GM12892 (cell line): ENCODE data around the gene TSNAXIP1.

ENCODE experiments used
- DNase-seq: peaks from one replicate; pipeline ENCODE4 v3.0.0; 2011; ENCODE audit not compliant: insufficient read length
- FAIRE-seq: peaks from 2 replicates; lab custom pipeline; 2011; peaks lifted over from hg19 to GRCh38; lab: Jason Lieb, UNC
- POLR2A ChIP-seq: IDR thresholded peaks from 2 replicates; pipeline ENCODE4 v1.6.1; 2011; ENCODE audit warnings: low read depth, low read length, control low read depth
- POLR2AphosphoS5 ChIP-seq: IDR thresholded peaks from 2 replicates; pipeline ENCODE4 v1.6.1; 2011; ENCODE audit warnings: low read depth, low read length, control low read depth
- TAF1 ChIP-seq: IDR thresholded peaks from 2 replicates; pipeline ENCODE4 v1.6.1; 2011; ENCODE audit warnings: low read depth, mild to moderate bottlenecking, control low read depth, low read length, borderline replicate concordance

TSNAXIP1 gene

DNA sequence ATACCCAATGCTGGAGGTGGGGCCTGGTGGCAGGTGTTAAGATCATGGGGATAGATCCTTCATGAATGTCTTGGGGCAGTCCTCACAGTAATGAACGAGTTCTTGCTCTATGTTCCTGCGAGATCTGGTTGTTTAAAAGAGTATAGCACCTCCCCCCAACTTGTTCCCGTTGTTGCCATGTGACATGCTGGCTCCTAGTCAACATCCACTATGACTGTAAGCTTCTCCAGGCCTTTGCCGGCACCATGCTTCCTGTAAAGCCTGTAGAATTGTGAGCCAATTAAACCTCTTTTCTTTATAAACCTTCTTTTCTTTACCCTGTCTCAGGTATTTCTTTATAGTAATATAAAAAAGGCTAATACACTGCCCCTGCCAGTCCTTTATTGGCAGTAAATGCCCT is 33.6 kb upstream of the TSNAXIP1 start:
- FAIRE-seq (no peak), DNase-seq (no peak)
- no peak for TF ChIP-seq POLR2A
- TF ChIP-seq POLR2AphosphoS5 = no peak
- no peak for TF ChIP-seq TAF1

GRCh38 chr16:67773569-67774456 is 32.9 kb upstream of the TSNAXIP1 start:
- no peak for DNase-seq
- FAIRE-seq = no peak
- no peak for TF ChIP-seq TAF1
- no peak for TF ChIP-seq POLR2AphosphoS5
- no peak for TF ChIP-seq POLR2A

DNA sequence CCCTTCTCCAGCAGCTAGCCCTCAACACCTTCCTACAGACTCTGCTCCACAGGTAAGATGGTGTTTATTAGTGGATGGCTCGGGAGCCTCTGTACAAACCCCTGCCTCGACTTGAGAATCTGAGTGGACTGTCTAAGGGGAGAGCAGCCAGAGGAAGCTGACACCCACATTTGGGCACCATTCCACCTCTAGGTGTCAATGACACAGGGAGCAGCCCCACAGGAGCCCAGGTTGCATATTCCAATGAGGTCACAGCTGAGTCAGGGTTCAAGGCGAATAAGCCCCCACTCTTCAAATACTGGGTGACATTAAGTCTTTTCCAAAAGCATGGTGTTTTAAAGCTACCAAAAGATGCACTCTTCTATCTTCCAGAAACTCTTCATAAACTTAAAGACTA is 32.2 kb upstream of the TSNAXIP1 start:
- no peak for TF ChIP-seq POLR2AphosphoS5
- TF ChIP-seq POLR2A = no peak
- no peak for TF ChIP-seq TAF1
- DNase-seq (no peak), FAIRE-seq (no peak)

DNA sequence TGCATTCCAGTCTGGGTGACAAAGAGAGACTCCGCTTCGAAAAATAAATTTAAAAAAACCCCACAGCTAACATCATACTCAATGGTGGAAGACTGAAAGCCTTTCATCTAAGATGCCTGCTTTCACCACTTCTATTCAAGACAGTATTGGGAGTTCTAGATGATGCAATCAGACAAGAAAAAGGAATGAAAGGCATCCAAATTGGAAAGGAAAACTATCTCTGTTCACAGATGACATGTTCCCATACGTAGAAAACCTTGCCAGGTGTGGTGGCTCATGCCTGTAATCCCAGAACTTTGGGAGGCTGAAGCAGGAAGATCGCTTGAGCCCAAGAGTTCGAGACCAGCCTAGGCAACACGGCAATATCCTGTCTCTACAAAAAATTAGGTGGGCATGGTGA is 31.4 kb upstream of the TSNAXIP1 start:
- no peak for FAIRE-seq
- DNase-seq = no peak
- no peak for TF ChIP-seq TAF1
- no peak for TF ChIP-seq POLR2A
- TF ChIP-seq POLR2AphosphoS5 = no peak

DNA sequence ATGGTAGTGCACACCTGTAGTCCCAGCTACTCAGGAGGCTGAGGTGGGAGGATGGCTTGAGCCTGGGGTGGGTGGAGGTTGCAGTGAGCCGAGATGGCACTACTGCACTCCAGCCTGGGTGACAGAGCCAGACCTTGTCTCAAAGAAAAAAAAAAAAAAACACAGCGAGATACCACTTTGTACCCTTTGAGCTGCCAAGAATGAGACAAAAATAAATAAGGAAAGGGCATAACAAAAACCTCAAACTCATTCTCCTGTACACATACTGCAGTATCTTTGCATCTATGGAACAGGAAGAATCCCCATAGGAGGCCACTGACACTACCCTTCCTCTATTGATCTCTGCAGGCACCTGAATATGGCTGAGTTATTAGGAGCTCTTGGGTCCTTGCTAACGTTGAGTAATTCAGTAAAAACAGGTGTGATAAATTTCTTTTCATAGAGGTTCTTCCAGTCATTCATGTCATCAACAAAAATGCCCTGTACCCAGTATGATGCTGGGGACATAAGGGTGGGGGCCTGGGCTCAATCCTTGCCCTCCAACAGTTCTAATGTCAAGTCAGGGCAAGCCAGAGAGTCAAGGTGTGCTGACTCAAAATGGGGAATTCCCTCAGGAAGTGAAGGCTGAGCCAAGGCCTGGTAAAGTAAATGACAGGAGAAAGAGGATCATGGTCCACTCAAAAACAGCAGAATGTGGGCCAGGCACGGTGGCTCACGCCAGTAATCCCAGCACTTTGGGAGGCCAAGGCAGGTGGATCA is 27.3 kb upstream of the TSNAXIP1 start:
- TF ChIP-seq TAF1 = no peak
- no peak for TF ChIP-seq POLR2A
- no peak for TF ChIP-seq POLR2AphosphoS5
- FAIRE-seq = no peak
- no peak for DNase-seq

- FAIRE-seq (no peak), DNase-seq (no peak)
- no peak for TF ChIP-seq POLR2AphosphoS5
- TF ChIP-seq POLR2A = no peak
- no peak for TF ChIP-seq TAF1
Observed at GRCh38 chr16:67780847-67781564, 25.7 kb upstream of the TSNAXIP1 start.

DNA sequence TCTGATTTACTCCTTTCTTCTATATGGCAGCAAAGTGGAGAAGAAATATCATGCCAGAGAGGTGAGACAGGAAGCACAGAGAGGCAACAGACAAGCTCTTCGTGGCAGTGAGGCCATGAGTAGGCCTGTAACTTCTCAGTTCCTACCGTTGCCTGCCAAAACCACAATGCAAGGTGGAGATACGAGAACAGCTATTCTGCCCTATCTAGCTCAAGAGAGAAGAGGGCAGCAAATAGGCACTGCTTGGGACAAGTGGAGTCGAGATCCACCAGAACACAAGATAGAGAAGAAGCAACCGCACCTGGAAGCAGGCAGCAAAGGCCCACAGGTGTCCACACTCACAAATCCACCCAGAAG is 25.1 kb upstream of the TSNAXIP1 start:
- FAIRE-seq (no peak), DNase-seq (no peak)
- no peak for TF ChIP-seq TAF1

DNA sequence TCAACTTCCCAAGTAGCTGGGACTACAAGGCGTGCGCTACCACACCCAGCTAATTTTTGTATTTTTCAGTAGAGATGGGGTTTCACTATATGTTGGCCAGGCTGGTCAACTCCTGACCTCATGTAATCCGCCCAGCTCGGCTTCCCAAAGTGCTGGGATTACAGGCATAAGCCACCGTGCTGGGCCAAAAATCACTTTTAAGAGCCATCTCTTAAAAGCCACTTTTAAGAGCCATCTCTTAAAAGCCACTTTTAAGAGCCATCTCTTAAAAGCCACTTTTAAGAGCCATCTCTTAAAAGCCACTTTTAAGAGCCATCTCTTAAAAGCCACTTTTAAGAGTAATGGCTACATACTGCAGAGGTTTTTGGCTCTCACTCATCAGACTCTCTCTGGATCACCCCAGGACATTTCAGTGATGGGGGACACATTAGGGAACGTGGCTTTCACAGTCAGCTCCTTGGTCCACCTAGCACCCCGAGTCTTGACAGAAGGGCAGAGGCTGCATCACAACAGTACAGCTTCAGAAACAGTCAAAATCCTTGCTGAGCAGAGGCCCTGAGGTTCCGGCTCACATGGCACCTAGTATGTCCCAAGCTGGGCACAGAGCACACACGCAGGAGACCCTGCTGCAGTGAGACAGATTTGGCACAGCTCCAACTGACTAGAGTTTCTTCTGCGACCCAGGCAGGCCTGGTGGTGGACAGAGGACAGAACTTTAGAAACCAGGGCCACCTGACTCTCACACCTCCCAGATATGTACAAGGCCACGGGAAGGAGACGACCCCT is 23.9 kb upstream of the TSNAXIP1 start:
- no peak for TF ChIP-seq POLR2A
- TF ChIP-seq TAF1 = no peak
- DNase-seq (no peak), FAIRE-seq (no peak)

DNA sequence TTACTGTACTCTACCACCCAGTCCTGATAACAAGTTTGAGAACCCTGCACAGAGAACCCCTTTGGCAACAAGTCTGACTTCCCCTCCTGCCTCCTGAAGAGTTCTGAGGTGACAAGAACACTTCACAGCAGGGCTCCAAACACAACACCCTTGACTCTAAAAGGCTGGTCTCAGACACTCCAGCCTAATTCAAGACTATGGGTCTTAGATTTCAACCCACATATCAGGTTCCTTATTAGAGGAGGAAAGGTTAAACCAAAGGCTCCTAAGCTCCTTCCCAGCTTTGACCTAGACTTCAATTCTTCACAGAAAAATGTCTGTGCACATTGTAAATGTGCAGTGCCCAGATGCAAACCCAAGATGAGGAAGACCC is 23.4 kb upstream of the TSNAXIP1 start:
- FAIRE-seq = no peak
- DNase-seq = no peak
- TF ChIP-seq POLR2AphosphoS5 (no peak), TAF1 (no peak), POLR2A (no peak)

GRCh38 chr16:67786491-67786890 is 20.2 kb upstream of the TSNAXIP1 start:
- FAIRE-seq (no peak), DNase-seq (no peak)

GRCh38 chr16:67790071-67790470 is 16.6 kb upstream of the TSNAXIP1 start:
- no peak for TF ChIP-seq TAF1
- TF ChIP-seq POLR2AphosphoS5 = no peak
- no peak for TF ChIP-seq POLR2A
- FAIRE-seq = no peak
- no peak for DNase-seq

More at GRCh38 chr16:67786491-67786890, 20.2 kb upstream of the TSNAXIP1 start:
- no peak for TF ChIP-seq TAF1
- TF ChIP-seq POLR2AphosphoS5 = no peak
- no peak for TF ChIP-seq POLR2A
